ENCODE results near the gene CRLF3.

GRCh38 chr17:30840771-30841170 is 16.3 kb upstream of the CRLF3 start:
- TF ChIP-seq CTCF (IDR thresholded peaks at IDR 0.05), result no peak
- TF ChIP-seq EP300 (IDR thresholded peaks at IDR 0.05), result no peak
- no peak for TF ChIP-seq POLR2AphosphoS5 (IDR thresholded peaks at IDR 0.05)
